Neural cell (in vitro differentiated cells): Measurements from ENCODE around the gene AFAP1.

Experiments
- SMC3 ChIP-seq: fragments of 450-650 bp; conservative IDR thresholded peaks from 2 replicates; pipeline ENCODE4 v1.6.1; 2014; ENCODE audit warnings: antibody characterized with exemption, mild to moderate bottlenecking, moderate library complexity; ENCODE audit not compliant: poor library complexity
- TF ChIP-seq, protein P1 (sequence below): fragments of 450-650 bp; IDR thresholded peaks from 2 replicates; pipeline ENCODE4 v1.5.1; 2014; ENCODE audit warnings: antibody characterized with exemption, mild to moderate bottlenecking, moderate library complexity; ENCODE audit not compliant: poor library complexity, severe bottlenecking
- TF ChIP-seq, protein P2 (sequence below): IDR thresholded peaks from 2 replicates; pipeline ENCODE4 v1.6.1; 2012; ENCODE audit warnings: borderline replicate concordance

DNA sequence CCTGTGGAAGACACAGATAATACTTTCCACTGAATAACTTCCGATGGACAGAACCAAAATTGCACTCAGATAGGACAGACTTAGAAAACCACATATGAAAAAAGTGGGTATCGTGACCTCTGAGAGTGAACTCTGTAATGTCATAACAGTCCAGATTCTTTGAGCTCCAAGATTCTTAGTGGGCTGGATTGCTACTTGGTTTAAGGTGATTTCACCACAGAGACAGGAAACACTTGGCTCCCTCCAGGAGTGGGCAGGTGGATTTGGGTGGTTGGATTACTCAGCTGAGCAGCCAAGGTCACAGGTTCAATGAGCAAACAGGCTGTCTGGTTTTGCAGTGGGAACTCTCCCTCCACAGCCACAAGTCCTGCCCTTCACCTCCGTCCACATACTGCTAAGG lies 126.0 kb downstream of the AFAP1 start:
- TF ChIP-seq, protein P1, sequence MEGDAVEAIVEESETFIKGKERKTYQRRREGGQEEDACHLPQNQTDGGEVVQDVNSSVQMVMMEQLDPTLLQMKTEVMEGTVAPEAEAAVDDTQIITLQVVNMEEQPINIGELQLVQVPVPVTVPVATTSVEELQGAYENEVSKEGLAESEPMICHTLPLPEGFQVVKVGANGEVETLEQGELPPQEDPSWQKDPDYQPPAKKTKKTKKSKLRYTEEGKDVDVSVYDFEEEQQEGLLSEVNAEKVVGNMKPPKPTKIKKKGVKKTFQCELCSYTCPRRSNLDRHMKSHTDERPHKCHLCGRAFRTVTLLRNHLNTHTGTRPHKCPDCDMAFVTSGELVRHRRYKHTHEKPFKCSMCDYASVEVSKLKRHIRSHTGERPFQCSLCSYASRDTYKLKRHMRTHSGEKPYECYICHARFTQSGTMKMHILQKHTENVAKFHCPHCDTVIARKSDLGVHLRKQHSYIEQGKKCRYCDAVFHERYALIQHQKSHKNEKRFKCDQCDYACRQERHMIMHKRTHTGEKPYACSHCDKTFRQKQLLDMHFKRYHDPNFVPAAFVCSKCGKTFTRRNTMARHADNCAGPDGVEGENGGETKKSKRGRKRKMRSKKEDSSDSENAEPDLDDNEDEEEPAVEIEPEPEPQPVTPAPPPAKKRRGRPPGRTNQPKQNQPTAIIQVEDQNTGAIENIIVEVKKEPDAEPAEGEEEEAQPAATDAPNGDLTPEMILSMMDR: no peak
- TF ChIP-seq SMC3: no peak
- TF ChIP-seq, protein P2, sequence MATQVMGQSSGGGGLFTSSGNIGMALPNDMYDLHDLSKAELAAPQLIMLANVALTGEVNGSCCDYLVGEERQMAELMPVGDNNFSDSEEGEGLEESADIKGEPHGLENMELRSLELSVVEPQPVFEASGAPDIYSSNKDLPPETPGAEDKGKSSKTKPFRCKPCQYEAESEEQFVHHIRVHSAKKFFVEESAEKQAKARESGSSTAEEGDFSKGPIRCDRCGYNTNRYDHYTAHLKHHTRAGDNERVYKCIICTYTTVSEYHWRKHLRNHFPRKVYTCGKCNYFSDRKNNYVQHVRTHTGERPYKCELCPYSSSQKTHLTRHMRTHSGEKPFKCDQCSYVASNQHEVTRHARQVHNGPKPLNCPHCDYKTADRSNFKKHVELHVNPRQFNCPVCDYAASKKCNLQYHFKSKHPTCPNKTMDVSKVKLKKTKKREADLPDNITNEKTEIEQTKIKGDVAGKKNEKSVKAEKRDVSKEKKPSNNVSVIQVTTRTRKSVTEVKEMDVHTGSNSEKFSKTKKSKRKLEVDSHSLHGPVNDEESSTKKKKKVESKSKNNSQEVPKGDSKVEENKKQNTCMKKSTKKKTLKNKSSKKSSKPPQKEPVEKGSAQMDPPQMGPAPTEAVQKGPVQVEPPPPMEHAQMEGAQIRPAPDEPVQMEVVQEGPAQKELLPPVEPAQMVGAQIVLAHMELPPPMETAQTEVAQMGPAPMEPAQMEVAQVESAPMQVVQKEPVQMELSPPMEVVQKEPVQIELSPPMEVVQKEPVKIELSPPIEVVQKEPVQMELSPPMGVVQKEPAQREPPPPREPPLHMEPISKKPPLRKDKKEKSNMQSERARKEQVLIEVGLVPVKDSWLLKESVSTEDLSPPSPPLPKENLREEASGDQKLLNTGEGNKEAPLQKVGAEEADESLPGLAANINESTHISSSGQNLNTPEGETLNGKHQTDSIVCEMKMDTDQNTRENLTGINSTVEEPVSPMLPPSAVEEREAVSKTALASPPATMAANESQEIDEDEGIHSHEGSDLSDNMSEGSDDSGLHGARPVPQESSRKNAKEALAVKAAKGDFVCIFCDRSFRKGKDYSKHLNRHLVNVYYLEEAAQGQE: no peak
